Coronary artery (tissue), 2 donors: ENCODE measurements around the gene ALKBH4.
A peak's percentile ranks its signal among the peaks of the same experiment; 100 is the strongest.

ENCODE experiments used
- DNase-seq: peaks from one replicate; pipeline ENCODE4 v3.0.0-alpha.2; 2017; ENCODE audit warnings: low spot score
- H3K27ac ChIP-seq, 2 donors: fragments of 200-600 bp; sonication (generic); one replicate each; pipeline ENCODE4 v1.5.1; 2016 to 2019
- H3K4me3 ChIP-seq: fragments of 200-600 bp; sonication (generic); 2 replicates; pipeline ENCODE4 v1.5.1; 2016; ENCODE audit warnings: mild to moderate bottlenecking, moderate library complexity
- CTCF ChIP-seq: fragments of 200-600 bp; sonication (generic); IDR thresholded peaks from one replicate; pipeline ENCODE4 v1.5.1; 2019; ENCODE audit warnings: antibody characterized with exemption

ALKBH4 gene

GRCh38 chr7:102471791-102472125 is 7.1 kb upstream of the ALKBH4 start:
- TF ChIP-seq CTCF: no peak
- no peak overlapping the region for H3K4me3 ChIP-seq
- no peak for DNase-seq
- H3K27ac ChIP-seq: no peak overlapping the region

DNA sequence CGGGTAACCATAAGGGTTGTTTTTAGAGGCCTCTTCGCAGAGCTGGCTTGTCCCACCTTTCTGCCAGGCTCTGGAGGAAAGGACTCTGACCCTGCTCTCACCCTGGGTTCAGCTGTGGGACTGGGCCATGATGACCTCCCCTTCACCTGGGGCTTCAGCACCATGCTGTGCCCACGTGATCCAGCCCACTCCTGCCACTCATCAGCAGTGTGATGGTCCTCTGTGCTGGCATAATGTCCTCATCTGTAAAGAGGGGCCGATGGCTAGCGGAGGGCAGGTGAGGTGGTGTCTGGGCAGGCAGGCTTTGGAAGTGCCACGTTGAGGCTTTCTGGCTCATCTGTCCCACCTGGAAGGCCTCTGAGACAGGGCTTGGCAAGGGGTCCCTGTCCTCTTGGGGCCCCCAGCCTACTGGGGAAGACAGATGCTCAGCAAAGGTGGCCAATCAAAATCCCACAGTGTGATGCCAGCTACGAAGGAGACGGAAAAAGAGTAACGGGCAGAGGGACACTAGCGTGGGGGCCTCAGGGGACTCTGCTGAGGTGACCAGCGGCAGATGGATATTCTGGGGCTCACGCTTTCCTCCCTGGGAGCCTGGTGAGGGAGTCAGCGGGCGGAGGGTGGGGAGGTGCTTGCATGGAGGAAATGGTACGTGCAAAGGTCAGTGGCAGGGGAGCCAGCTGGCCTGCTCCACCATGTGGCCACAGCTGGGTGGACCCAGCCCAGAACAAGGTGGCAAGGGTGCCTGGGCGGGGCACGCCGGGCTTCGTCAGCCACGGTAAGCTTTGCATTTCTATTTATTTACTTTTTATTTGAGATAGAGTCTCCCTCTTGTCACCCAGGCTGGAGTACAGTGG is 5.5 kb upstream of the ALKBH4 start:
- H3K4me3 ChIP-seq: no peak overlapping the region
- no peak for DNase-seq
- no peak overlapping the region for H3K27ac ChIP-seq
- no peak for TF ChIP-seq CTCF

GRCh38 chr7:102469351-102469971 is 4.8 kb upstream of the ALKBH4 start:
- H3K4me3 ChIP-seq: no peak overlapping the region
- no peak for DNase-seq
- no peak overlapping the region for H3K27ac ChIP-seq
- no peak for TF ChIP-seq CTCF

- no peak overlapping the region for H3K27ac ChIP-seq
- TF ChIP-seq CTCF: no peak
- no peak for DNase-seq
- no peak overlapping the region for H3K4me3 ChIP-seq
Measured at GRCh38 chr7:102468478-102469350, 4.1 kb upstream of the ALKBH4 start.

DNA sequence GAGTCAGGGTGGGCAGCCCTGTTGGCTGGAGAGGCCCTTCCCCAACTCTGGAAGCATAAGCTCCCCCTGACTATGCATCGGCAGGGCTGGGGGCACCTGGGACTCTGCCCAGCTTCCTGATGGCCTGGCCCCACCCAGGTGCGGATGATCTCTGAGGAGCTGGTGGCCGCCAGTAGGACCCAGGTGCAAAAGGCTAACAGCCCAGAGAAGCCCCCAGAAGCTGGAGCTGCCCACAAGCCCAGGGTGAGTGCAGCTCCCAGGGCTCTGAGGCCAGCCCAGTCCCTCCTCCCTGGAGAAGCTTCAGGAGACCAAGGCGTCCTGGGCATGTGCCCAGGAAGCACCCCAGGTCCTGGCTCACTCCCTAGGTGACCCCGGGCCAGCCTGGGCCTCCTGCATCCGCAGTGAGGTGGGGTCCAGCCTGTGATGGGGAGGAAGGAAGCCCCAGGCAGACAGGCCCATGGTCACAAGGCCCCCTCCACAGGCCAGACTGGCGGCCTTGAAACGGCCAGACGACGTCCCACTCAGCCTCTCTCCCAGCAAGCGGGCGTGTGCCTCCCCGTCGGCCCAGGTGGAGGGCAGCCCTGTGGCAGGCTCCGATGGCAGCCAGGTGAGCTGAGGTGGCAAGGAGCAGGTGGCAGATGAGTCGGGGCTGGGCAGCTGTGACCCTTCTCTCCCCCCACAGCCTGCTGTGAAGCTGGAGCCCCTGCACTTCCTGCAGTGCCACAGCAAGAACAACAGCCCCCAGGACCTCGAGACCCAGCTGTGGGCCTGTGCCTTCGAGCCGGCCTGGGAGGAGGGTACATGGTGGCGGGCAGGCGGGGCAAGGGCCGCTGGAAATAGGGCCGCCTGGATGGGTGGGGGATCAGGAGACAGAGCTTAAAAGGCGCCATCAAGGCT is 3.2 kb upstream of the ALKBH4 start:
- DNase-seq: no peak
- no peak for TF ChIP-seq CTCF
- Histone ChIP-seq H3K4me3 (no peak overlapping the region), H3K27ac (no peak overlapping the region)

DNA sequence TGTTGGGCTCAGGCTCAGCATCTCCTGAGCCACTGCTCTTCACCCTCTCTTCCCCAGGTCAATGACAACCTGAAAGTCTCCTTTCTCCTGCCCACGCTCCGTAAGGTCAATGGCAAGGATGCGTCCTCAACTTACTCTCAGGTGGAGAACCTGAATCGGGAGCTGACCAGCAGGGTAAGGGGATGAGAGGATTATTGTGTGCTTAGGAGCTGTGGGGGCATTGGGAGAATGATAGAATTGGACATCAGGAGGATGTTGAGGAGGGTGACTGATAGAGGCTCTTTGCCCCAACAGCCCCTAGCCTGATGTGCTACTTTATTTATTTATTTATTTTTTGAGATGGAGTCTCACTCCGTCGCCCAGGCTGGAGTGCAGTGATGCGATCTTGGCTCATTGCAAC is 1.4 kb upstream of the ALKBH4 start:
- Histone ChIP-seq H3K27ac (no peak overlapping the region), H3K4me3 (peak overlapping the region; percentile 87)
- no peak for TF ChIP-seq CTCF
- no peak for DNase-seq
